Endodermal cell (in vitro differentiated cells): ENCODE data around the gene CDH4. TPM values are rescaled to one million over a fixed set of nuclear protein-coding genes. Genes with fewer than 3 reads are reported as not detected.

Experiments
- DNase-seq: peaks from one replicate; pipeline ENCODE4 v3.0.0-alpha.2; 2017
- H3K27ac ChIP-seq: 2 replicates; pipeline ENCODE4 v1.5.1; 2013; ENCODE audit warnings: mild to moderate bottlenecking, low read depth, low read length, moderate library complexity
- H3K27me3 ChIP-seq: 2 replicates; pipeline ENCODE4 v1.6.1; 2013; ENCODE audit warnings: mild to moderate bottlenecking, low read length, moderate library complexity; ENCODE audit not compliant: insufficient read depth, control insufficient read depth, poor library complexity, severe bottlenecking
- H3K36me3 ChIP-seq: 2 replicates; pipeline ENCODE4 v1.7.0; 2013; ENCODE audit warnings: mild to moderate bottlenecking, low read length, moderate library complexity; ENCODE audit not compliant: control insufficient read depth, insufficient read depth
- H3K4me1 ChIP-seq: one replicate; pipeline ENCODE4 v1.7.0; 2013; ENCODE audit warnings: low read length; ENCODE audit not compliant: control insufficient read depth, insufficient read depth
- H3K4me3 ChIP-seq: 2 replicates; pipeline ENCODE4 v1.5.1; 2013; ENCODE audit warnings: mild to moderate bottlenecking, low read length, moderate library complexity
- H3K9ac ChIP-seq: 2 replicates; pipeline ENCODE4 v1.6.1; 2013; ENCODE audit warnings: mild to moderate bottlenecking, low read length, moderate library complexity; ENCODE audit not compliant: poor library complexity, severe bottlenecking; ENCODE audit errors: extremely low read depth
- H3K9me3 ChIP-seq: 2 replicates; pipeline ENCODE4 v1.6.1; 2013; ENCODE audit warnings: mild to moderate bottlenecking, low read length, moderate library complexity; ENCODE audit not compliant: control insufficient read depth
- H3K27ac Mint-ChIP-seq: 2 replicates; pipeline ENCODE4 v1.8.0; 2020; ENCODE audit warnings: mixed read lengths
- H3K27me3 Mint-ChIP-seq: 2 replicates; pipeline ENCODE4 v1.8.0; 2021; ENCODE audit warnings: mild to moderate bottlenecking, mixed read lengths; ENCODE audit not compliant: insufficient read depth
- H3K36me3 Mint-ChIP-seq: 2 replicates; pipeline ENCODE4 v1.8.0; 2020; ENCODE audit warnings: low read depth, mixed read lengths
- H3K4me1 Mint-ChIP-seq: 2 replicates; pipeline ENCODE4 v1.8.0; 2020; ENCODE audit warnings: mixed read lengths
- H3K4me3 Mint-ChIP-seq: 2 replicates; pipeline ENCODE4 v1.8.0; 2020; ENCODE audit warnings: mild to moderate bottlenecking, moderate library complexity, mixed read lengths
- H3K9me3 Mint-ChIP-seq: 2 replicates; pipeline ENCODE4 v1.8.0; 2020; ENCODE audit warnings: mild to moderate bottlenecking, mixed read lengths
- WGBS, 2 experiments: methylation state at CpG; one replicate each; pipeline versions ENCODE4 v1.1.5 to v1.1.7; 2013; ENCODE audit warnings: missing lambda C conversion rate in 2 of 2, mixed read lengths in 1 of 2; ENCODE audit not compliant: insufficient coverage in 1 of 2, insufficient read length in 1 of 2; 5-methylcytosine and 5-hydroxymethylcytosine counted together
- total RNA-seq, 2 donors: library from RNA; stranded (reverse); fragmentation: NEBNext Ultra II Directional in 1 of 2; extraction: Animal tissue kit (Norgen Biotek cat#: 25700) in 1 of 2; gene quantifications; 2 replicates in 1 of 2; 3 replicates in 1 of 2; pipeline ENCODE4 v1.2.1, GENCODE V29; 2021
- TF ChIP-seq, protein P1 (sequence below): fragments of 200-600 bp; sonication (generic); conservative IDR thresholded peaks from 2 replicates; pipeline ENCODE4 v1.5.0; 2021; ENCODE audit warnings: antibody characterized with exemption, mild to moderate bottlenecking

Gene CDH4
- total RNA-seq, 2 donors from 2014 or later: 1.8 to 5.8 TPM

GRCh38 chr20:61345656-61346055 lies 93.6 kb downstream of the CDH4 start:
- TF ChIP-seq, protein P1, sequence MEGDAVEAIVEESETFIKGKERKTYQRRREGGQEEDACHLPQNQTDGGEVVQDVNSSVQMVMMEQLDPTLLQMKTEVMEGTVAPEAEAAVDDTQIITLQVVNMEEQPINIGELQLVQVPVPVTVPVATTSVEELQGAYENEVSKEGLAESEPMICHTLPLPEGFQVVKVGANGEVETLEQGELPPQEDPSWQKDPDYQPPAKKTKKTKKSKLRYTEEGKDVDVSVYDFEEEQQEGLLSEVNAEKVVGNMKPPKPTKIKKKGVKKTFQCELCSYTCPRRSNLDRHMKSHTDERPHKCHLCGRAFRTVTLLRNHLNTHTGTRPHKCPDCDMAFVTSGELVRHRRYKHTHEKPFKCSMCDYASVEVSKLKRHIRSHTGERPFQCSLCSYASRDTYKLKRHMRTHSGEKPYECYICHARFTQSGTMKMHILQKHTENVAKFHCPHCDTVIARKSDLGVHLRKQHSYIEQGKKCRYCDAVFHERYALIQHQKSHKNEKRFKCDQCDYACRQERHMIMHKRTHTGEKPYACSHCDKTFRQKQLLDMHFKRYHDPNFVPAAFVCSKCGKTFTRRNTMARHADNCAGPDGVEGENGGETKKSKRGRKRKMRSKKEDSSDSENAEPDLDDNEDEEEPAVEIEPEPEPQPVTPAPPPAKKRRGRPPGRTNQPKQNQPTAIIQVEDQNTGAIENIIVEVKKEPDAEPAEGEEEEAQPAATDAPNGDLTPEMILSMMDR: no peak
- H3K4me3 ChIP-seq: no peak overlapping the region
- no peaks in the 10 kb centered on the region for H3K4me1 ChIP-seq
- Mint-ChIP-seq H3K27me3 (peaks cover 45% of the 10 kb centered on the region), H3K4me1 (peaks cover 9% of the 10 kb centered on the region), H3K4me3 (no peak overlapping the region), H3K36me3 (no peaks in the 10 kb centered on the region), H3K9me3 (peaks cover 8% of the 10 kb centered on the region), H3K27ac (no peak overlapping the region)
- peak; percentile 61 for DNase-seq
- H3K27ac ChIP-seq: no peak overlapping the region
- no peaks in the 10 kb centered on the region for H3K9me3 ChIP-seq
- no peaks in the 10 kb centered on the region for H3K36me3 ChIP-seq
- H3K27me3 ChIP-seq: no peaks in the 10 kb centered on the region
- no peak overlapping the region for H3K9ac ChIP-seq
- 76 to 77% methylated on average over 8 of the region's 8 CpGs for WGBS, 2 experiments

DNA sequence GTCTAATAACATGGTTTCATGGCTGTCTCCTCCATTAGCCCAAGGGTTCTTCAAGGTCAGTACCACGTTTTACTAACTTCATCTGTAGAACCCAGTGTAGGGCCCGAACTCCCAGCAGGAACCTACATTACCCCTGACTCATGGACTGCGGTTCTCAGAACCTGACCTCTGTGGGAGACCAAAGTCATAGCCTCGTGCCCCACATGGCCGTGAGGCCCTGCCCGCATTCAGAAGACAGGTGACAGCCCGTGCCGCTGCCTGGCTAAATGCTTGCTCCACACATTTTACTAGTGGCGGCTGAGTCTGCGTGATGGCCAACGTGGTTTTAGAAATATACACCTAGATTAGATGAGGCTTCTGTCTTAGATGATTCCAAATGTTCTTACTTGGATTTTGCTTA lies 94.9 kb downstream of the CDH4 start:
- Histone ChIP-seq H3K9me3 (no peaks in the 10 kb centered on the region), H3K27ac (no peak overlapping the region), H3K4me3 (no peak overlapping the region), H3K4me1 (no peaks in the 10 kb centered on the region), H3K27me3 (no peaks in the 10 kb centered on the region), H3K9ac (no peak overlapping the region), H3K36me3 (no peaks in the 10 kb centered on the region)
- Mint-ChIP-seq H3K27ac (no peak overlapping the region), H3K4me1 (peaks cover 10% of the 10 kb centered on the region), H3K9me3 (peaks cover 4% of the 10 kb centered on the region), H3K27me3 (peaks cover 38% of the 10 kb centered on the region), H3K4me3 (no peak overlapping the region), H3K36me3 (no peaks in the 10 kb centered on the region)
- 85 to 89% methylated on average over 3 to 11 of the region's 11 CpGs for WGBS, 2 experiments
- no peak for DNase-seq
- TF ChIP-seq, protein P1: no peak

- Mint-ChIP-seq H3K27me3 (peaks cover 35% of the 10 kb centered on the region), H3K4me1 (peaks cover 11% of the 10 kb centered on the region), H3K4me3 (no peak overlapping the region), H3K9me3 (peaks cover 4% of the 10 kb centered on the region), H3K27ac (no peak overlapping the region), H3K36me3 (no peaks in the 10 kb centered on the region)
- Histone ChIP-seq H3K4me3 (no peak overlapping the region), H3K27ac (no peak overlapping the region), H3K9ac (no peak overlapping the region), H3K4me1 (no peaks in the 10 kb centered on the region), H3K36me3 (no peaks in the 10 kb centered on the region), H3K27me3 (no peaks in the 10 kb centered on the region), H3K9me3 (no peaks in the 10 kb centered on the region)
- TF ChIP-seq, protein P1: no peak
- 93% methylated on average over 13 of the region's 13 CpGs for WGBS, 2 experiments
- no peak for DNase-seq
These were observed 95.4 kb downstream of the CDH4 start for GRCh38 chr20:61347443-61347842.
